Liver (tissue), 9 donors: ENCODE results near the gene ZNF827. TPM values are rescaled to one million over a fixed set of nuclear protein-coding genes. Genes with fewer than 3 reads are reported as not detected.

ENCODE experiments used
- DNase-seq: peaks from one replicate; pipeline ENCODE4 v3.0.0-alpha.2; 2017; ENCODE audit warnings: low spot score
- H3K27ac ChIP-seq, 2 donors: one replicate each; pipeline ENCODE4 v1.7.0; 2013; ENCODE audit warnings: inconsistent platforms in 2 of 2, low read length in 2 of 2, control low read depth in 1 of 2, low read depth in 1 of 2, mild to moderate bottlenecking in 1 of 2
- H3K27me3 ChIP-seq, 4 donors: one replicate each; pipeline versions ENCODE4 v1.6.1 to v1.7.0; 2013; ENCODE audit warnings: low read length in 3 of 4, inconsistent platforms in 1 of 4, mild to moderate bottlenecking in 1 of 4, moderate library complexity in 1 of 4; ENCODE audit not compliant: control insufficient read depth in 4 of 4, insufficient read depth in 4 of 4
- H3K36me3 ChIP-seq, 4 donors: one replicate each; pipeline versions ENCODE4 v1.6.1 to v1.7.0; 2013; ENCODE audit warnings: low read length in 3 of 4, mild to moderate bottlenecking in 3 of 4, low read depth in 1 of 4, moderate library complexity in 1 of 4; ENCODE audit not compliant: control insufficient read depth in 4 of 4, insufficient read depth in 3 of 4
- H3K4me1 ChIP-seq, 4 donors: one replicate each; pipeline versions ENCODE4 v1.6.1 to v1.7.0; 2013; ENCODE audit warnings: low read length in 3 of 4, mild to moderate bottlenecking in 3 of 4, moderate library complexity in 1 of 4; ENCODE audit not compliant: control insufficient read depth in 4 of 4, insufficient read depth in 4 of 4
- H3K4me3 ChIP-seq, 3 donors: one replicate each; pipeline versions ENCODE4 v1.6.1 to v1.7.0; 2013; ENCODE audit warnings: low read length in 3 of 3, control low read depth in 1 of 3, low read depth in 1 of 3, mild to moderate bottlenecking in 1 of 3
- H3K9ac ChIP-seq, 2 donors: one replicate each; pipeline ENCODE4 v1.7.0; 2013; ENCODE audit warnings: low read length in 2 of 2, mild to moderate bottlenecking in 2 of 2, moderate library complexity in 2 of 2, control low read depth in 1 of 2, low read depth in 1 of 2
- H3K9me3 ChIP-seq, 4 donors: one replicate each; pipeline versions ENCODE4 v1.6.1 to v1.7.0; 2013; ENCODE audit warnings: low read length in 3 of 4; ENCODE audit not compliant: control insufficient read depth in 4 of 4
- ATF3 ChIP-seq: IDR thresholded peaks from 2 replicates; pipeline ENCODE4 v1.6.1; 2016; ENCODE audit warnings: antibody characterized with exemption
- CTCF ChIP-seq: fragments of 150-350 bp; IDR thresholded peaks from 2 replicates; pipeline ENCODE4 v1.5.1; 2017; ENCODE audit warnings: improper control_type of control experiment, low read depth, low read length; ENCODE audit not compliant: missing input control
- EGR1 ChIP-seq, 2 donors: IDR thresholded peaks; 2 replicates each; pipeline ENCODE4 v1.6.1; 2016 to 2018; ENCODE audit warnings: antibody characterized with exemption in 2 of 2, low read depth in 2 of 2
- GABPA ChIP-seq, 2 donors: IDR thresholded peaks in 1 of 2; conservative IDR thresholded peaks in 1 of 2; 2 replicates each; pipeline ENCODE4 v1.6.1; 2016; ENCODE audit warnings: antibody characterized with exemption in 2 of 2, mild to moderate bottlenecking in 1 of 2, moderate library complexity in 1 of 2
- HNF4A ChIP-seq, 2 donors: conservative IDR thresholded peaks; 2 replicates each; pipeline ENCODE4 v1.6.1; 2016; ENCODE audit warnings: antibody characterized with exemption in 2 of 2, mild to moderate bottlenecking in 2 of 2
- HNF4G ChIP-seq: IDR thresholded peaks from 2 replicates; pipeline ENCODE4 v1.6.1; 2016; ENCODE audit warnings: antibody characterized with exemption
- MAX ChIP-seq: IDR thresholded peaks from 2 replicates; pipeline ENCODE4 v1.6.1; 2016; ENCODE audit warnings: antibody characterized with exemption
- RAD21 ChIP-seq, 2 donors: IDR thresholded peaks; 2 replicates each; pipeline ENCODE4 v1.6.1; 2016; ENCODE audit warnings: antibody characterized with exemption in 2 of 2, mild to moderate bottlenecking in 2 of 2
- REST ChIP-seq: IDR thresholded peaks from 2 replicates; pipeline ENCODE4 v1.6.1; 2016; ENCODE audit warnings: antibody characterized with exemption, mild to moderate bottlenecking
- RXRA ChIP-seq, 2 donors: IDR thresholded peaks; 2 replicates each; pipeline ENCODE4 v1.6.1; 2017 to 2018; ENCODE audit warnings: antibody characterized with exemption in 2 of 2, mild to moderate bottlenecking in 1 of 2
- SP1 ChIP-seq: IDR thresholded peaks from 2 replicates; pipeline ENCODE4 v1.6.1; 2018; ENCODE audit warnings: antibody characterized with exemption, mild to moderate bottlenecking
- YY1 ChIP-seq: IDR thresholded peaks from 2 replicates; pipeline ENCODE4 v1.6.1; 2016; ENCODE audit warnings: antibody characterized with exemption, mild to moderate bottlenecking
- ZBTB33 ChIP-seq: IDR thresholded peaks from 2 replicates; pipeline ENCODE4 v1.6.1; 2016; ENCODE audit warnings: antibody characterized with exemption
- WGBS: extraction: QIAGEN DNeasy Blood & Tissue Kit; methylation state at CpG from one replicate; pipeline ENCODE4 v1.1.7; 2013; 5-methylcytosine and 5-hydroxymethylcytosine counted together
- polyA plus RNA-seq, 2 donors: library from polyadenylated mRNA; stranded (reverse) in 1 of 2; unstranded in 1 of 2; fragments of 200-250 nt in 1 of 2; fragments of >200 nt in 1 of 2; fragmentation: Nextera tagmentation in 1 of 2; extraction: Ambion mirVana in 1 of 2; gene quantifications; one replicate each; pipeline versions ENCODE4 v1.2.1 to v1.2.3, GENCODE V29; 2013 to 2015
- total RNA-seq, 2 donors: library from RNA; depleted of rRNA; stranded (reverse); fragments of >200 nt; gene quantifications; one replicate each; pipeline ENCODE4 v1.2.3, GENCODE V29; 2014
- donor health status: healthy.
- donor health status: healthy.
- donor health status: healthy.
- donor health status: healthy.
- donor health status: healthy.

The ZNF827 gene
- total and polyA plus RNA-seq, 4 donors = 0.46 to 2.9 (median 1.2) TPM

GRCh38 chr4:145722561-145722960, 216.1 kb downstream of the ZNF827 start:
- Histone ChIP-seq H3K27ac (no peak overlapping the region), H3K27me3 (no peaks in the 10 kb centered on the region), H3K4me3 (no peak overlapping the region), H3K4me1 (no peaks in the 10 kb centered on the region), H3K36me3 (no peaks in the 10 kb centered on the region), H3K9ac (no peak overlapping the region), H3K9me3 (no peaks in the 10 kb centered on the region)
- TF ChIP-seq ZBTB33 = no peak
- no peak for TF ChIP-seq ATF3
- no peak for TF ChIP-seq GABPA (IDR thresholded peaks at IDR 0.05 in 1 of 2, conservative IDR thresholded peaks at IDR 0.05 in 1 of 2)
- TF ChIP-seq EGR1 (IDR thresholded peaks at IDR 0.05; ENCODE audit: low read depth in 2 of 2) = no peak
- no peak for TF ChIP-seq MAX
- TF ChIP-seq HNF4A (conservative IDR thresholded peaks at IDR 0.05) = no peak
- TF ChIP-seq CTCF = no peak
- no peak for TF ChIP-seq RAD21 (IDR thresholded peaks at IDR 0.05)
- TF ChIP-seq YY1 = no peak
- TF ChIP-seq REST = no peak
- TF ChIP-seq SP1 = no peak
- WGBS = 98% methylated on average over 1 of the region's 1 CpG
- no peak for DNase-seq

- Histone ChIP-seq H3K36me3 (no peaks in the 10 kb centered on the region), H3K4me1 (no peaks in the 10 kb centered on the region), H3K4me3 (no peak overlapping the region), H3K27me3 (no peaks in the 10 kb centered on the region), H3K27ac (no peak overlapping the region), H3K9me3 (no peaks in the 10 kb centered on the region), H3K9ac (no peak overlapping the region)
- no peak for TF ChIP-seq ATF3
- TF ChIP-seq EGR1 (IDR thresholded peaks at IDR 0.05; ENCODE audit: low read depth in 2 of 2) = no peak
- TF ChIP-seq YY1 = no peak
- no peak for TF ChIP-seq HNF4G
- TF ChIP-seq RXRA (IDR thresholded peaks at IDR 0.05) = no peak
- TF ChIP-seq SP1 = no peak
- no peak for TF ChIP-seq GABPA (IDR thresholded peaks at IDR 0.05 in 1 of 2, conservative IDR thresholded peaks at IDR 0.05 in 1 of 2)
- no peak for TF ChIP-seq CTCF
- DNase-seq = no peak
- 92% methylated on average over 3 of the region's 3 CpGs for WGBS
Observed at GRCh38 chr4:145720656-145721055, 218.0 kb downstream of the ZNF827 start.
